ENCODE data around the gene CLNK.

Gene CLNK

DNA sequence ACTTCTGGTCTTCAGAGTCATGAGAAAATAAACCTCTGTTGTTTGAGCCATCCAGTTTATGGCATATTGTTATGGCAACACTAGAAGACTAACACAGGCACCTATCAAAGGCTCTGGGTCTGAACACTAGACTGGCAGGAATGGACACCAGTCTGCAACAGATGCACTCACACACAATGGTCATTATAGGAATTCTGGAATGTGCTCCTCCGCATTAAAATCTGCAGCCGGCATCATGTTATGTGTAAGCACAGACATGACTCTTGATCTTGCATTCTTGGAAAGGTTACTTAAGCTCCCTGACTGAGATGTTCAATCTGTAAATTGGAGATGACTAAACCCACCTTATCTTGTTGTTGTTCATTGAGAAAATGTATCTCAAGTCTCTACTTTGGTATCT, 115.1 kb downstream of the CLNK start:
- DNase-seq, result no peak

DNA sequence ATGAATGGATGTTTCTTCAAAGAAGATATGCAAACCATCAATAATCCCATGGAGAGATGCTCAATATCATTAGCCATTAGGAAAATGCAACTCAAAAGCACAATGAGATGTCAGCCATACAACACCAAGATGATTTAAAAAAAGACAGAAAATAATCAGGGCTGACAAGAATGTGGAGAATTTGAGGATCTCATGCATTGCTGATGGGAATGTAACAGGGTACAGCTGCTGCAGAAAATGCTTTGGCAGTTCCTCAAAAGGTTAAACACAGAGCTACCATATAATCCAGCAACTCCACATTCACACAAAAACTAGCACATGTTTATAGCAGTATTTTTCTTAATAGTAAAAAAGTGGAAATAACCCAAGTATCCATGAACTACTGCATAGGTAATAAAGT, 116.8 kb downstream of the CLNK start:
- no peak for DNase-seq

DNA sequence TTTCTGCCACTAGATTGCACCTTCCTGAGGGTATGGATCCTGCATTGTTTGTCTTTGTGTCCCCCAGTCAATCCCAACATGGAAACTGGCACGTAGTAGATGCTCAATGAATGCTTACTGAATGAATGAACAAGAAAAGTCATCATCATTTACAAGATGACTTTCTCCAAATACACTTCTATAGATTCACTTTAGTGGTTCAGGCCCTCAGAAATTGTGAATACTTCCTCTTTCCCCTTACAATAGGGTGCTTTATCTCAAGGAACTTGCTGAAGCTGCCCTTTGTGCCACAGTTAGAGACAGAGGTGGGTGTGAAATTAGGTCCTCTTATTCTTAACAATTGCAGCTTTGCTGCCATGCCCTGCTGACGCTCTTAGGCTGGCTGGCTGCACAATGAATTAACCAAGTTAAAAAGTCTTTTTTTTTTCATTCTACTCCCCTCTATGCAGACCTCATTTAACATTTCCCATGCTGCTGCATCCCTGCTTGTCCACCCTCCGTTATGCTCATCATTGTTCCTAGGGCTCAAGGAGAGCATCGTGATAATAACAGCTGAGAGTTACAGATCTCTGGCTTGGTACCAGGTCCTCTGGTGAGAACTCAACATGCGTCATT, 119.3 kb downstream of the CLNK start:
- DNase-seq, result no peak

DNA sequence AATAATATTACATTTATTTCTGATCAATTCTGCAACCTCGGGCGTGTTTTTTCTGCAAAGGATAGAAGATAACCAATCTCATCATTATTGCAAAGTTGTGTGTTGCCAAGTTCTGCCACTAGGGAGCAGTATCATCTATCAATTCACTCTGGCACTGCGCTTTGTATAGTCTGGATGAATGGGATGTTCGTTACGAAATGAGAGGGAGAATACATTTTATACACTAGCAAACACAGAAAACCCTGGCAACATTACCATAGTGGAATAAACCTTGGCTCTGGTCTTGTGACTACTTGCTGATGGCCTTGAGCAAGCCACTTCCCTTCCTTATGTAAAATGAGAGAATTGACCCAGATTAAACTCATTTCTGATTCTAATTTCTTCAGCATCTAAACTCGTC, 129.9 kb downstream of the CLNK start:
- peak; percentile 67 for DNase-seq

DNA sequence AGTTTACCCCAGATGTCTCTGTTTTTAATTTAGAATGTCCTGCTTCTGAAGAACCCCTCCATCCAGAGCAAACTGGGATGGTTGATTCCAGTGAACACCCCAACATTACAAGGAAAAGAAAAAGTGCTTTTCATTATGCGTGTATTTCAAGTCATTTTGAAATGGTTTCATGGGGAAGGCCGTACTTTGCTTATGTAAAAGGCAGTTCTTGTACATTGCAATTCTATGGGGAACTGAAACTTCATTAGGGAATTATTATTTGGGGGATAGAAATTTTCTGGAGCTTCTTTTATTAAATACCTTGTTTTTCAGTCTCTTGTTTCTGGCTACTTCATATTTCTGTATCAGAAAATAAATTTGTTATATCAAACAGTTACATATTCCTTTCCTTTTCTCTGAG, 130.4 kb downstream of the CLNK start:
- DNase-seq, result peak; percentile 43

DNA sequence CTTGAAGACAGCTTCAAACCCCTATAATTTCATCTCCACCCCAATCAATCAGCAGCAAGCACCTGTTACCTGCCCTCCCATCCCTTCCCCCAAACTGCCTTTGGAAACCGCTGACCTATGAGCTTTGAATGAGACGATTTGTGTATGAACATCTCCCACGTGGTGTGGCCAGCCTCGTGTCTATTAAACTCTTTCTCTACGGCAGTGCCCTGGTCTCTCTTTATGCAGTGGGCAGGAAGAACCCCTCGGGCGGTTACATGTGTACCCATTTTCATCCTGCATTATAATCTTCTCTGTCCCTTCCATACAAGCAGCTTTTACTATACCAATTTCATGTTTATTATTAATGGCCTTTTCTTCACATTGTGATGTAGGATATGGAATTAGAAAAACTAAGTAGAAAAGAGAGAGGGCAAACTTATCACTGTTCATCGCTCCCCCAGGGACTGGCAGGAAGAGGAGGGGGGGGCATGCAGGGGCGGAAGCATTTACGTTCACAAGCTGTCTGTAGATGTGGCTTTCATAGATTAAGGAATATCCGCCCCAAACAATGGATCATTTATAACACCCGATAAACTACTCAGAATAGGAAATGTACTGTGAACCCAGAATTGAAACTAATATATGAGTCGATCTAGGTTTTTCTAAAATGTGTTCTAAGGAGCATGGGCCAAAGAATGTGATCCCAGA, 131.8 kb downstream of the CLNK start:
- no peak for DNase-seq

DNA sequence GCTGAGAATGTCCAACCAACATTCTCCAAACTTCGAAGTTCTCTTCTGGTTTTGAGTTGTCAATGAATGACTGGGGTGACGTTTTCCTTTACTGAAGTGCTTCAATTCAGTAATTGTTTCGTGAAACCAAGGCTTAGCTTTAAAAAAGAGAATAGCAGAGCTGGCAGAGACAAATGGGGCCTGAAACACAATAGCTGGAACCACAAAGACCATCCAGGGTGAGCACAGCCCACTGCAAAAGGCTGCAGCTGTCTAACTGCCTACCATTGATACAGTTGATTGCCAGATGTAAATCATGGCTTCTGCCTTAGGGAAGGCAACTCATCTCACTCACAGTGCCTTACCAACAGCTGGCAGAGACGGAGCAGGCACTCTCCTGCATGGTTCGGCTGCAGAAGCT, 148.7 kb downstream of the CLNK start:
- no peak for DNase-seq

DNA sequence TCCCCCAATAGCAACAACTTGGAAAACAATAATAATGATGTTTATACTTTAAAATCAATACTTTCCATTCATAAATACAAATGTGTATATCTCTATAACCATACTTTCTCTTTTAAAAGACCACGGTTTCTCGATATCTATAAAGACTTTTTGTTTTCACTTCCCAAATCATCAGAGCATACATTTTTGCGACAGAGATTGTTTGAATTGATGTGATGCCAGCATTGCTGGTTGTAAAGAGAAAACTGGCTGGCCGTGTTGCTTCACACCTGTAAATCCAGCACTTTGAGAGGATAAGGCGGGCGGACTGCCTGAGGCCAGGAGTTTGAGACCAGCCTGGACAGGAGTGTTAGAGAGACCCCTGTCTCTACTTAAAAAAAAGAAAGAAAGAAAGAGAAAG, 149.7 kb downstream of the CLNK start:
- no peak for DNase-seq

DNA sequence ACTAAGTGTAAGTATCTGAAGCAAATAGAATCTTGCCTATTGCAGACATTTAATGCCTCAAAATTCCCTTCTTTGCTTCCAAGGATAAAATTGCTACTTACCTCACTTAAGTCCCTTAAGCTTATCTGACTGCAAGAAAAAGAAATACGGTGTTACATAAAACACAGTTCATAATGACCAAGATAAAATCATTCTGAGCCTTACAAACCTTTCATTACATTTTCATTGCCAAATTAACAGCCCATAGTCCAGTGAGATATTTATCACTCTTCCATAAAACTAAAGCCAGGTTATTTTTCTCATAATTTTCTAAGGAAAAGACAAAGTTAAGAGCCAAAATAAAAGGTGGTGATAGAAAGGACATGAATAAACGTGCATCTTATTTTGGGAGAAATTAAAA, 152.4 kb downstream of the CLNK start:
- DNase-seq, result no peak

DNA sequence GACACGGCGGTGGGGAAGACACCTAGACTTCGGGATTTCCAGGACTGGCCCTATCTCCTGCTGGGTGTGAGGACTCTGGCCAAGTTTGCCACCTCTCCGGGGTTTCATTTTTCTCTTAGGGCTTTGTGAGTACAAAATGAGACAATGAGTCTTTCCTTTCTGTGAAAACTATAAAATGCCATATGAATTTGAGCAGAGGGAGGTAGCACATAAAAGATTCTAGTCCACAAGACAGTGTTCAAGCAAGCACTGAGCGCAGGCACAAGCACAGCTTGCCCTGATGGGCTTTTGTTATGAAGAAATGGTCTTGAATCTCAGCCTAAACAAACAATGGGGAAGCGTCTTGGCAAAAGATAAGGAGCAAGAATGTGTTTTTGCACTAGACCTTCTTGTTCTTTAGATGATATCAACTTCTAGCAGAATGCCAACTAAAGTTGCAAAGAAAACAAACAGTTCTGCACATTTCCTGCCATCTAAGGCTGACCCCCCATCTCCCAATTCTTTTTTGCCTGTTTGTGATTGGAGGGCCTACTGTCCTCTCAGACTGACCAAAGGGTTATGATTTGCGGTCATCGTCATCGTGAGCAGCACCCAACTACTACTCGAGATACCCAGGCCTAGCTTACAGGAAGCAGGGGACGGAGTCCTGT, 154.3 kb downstream of the CLNK start:
- DNase-seq, result no peak

DNA sequence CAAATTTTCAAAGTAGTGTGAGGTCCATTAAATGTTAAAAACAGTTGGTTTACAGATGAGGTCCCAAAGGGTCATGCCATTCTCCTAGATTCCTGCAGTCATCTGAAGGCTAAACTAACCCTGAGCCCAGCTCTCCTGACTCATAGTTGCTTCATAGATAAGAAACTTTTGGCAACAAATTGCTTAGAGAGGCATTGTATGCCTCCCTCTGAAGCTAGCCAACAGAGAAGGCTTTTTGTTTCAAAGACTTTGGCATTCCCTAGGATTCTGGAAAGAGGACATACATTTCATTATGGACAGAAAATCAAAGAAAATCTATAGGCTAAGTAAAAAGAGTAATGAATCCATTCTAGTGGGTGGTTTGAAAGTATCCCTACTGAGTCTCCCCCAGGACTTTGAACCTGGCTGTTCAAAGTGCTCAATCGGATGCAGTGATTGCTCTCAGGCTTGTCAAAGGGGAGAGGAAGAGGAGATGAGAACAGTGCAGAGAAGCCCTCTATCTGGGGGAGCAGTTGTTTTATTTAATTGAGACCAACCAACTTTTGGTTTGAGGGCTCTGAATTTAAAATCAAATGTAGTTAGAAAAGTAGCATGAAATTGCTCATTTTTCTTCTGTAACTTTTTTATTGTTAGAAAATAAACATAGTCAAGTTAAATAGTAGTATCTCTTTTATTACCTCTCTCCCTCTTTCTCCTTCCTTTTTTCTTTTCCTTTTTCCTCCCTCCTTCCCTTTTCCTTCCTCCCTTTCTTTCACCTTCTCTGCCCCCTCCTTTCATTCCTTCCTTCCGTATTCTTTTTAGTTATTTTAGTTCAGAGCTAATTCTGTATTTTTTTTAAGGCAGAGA, 155.1 kb downstream of the CLNK start:
- DNase-seq, result no peak

DNA sequence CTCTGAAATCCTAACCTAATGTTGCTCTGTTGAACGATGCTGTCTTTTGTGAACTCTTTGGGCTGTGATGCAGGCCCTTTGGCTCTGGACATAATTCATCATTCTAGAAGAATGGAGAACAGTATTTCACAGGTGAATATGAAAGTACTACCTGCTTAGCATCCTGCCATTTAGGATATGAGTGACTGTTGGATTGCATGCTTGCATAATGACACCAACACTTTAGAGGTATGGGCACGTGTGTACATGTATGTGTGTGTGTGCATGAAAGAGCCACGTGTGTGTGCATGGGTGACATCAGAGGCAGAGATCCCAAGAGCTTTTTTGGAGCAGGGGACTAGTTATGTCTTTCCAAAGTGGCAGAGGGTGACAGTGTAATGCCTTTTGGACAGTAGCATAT, 157.1 kb downstream of the CLNK start:
- no peak for DNase-seq

DNA sequence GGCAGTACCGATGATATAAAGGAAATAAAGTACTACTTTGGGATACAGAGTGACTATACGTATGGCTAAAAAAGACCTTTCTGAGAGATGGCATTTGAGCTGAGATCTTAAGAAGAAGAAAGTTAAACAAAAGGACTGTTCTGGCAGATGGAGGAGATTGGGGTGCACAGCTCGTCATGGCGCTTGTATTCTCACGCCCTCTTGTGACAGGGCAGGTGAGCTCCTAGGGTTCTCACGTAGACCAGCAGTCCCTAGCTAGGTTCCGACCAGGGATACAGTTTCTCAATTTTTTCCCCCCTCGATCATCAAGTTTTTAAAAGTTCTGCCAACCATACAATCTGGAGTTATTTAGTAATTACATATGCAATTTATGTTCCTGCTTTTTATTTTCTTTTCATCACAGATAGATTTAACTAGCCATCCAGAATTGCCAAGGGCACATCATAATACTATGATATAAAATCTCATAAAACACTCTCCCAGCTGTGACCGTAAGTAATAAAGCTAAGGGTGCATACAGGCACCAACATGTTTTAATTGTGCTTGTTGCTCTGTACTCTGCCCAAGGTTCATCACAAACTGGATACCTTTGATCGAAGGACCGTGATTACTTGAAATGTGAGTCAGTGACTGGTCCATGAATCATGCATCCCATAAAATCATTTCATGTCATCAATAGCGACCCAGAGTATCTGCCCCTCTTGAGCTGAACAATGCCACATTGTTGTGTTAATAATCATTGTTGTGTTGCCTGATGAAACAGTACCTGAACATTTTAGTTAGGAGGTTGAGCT, 157.9 kb downstream of the CLNK start:
- DNase-seq, result no peak

DNA sequence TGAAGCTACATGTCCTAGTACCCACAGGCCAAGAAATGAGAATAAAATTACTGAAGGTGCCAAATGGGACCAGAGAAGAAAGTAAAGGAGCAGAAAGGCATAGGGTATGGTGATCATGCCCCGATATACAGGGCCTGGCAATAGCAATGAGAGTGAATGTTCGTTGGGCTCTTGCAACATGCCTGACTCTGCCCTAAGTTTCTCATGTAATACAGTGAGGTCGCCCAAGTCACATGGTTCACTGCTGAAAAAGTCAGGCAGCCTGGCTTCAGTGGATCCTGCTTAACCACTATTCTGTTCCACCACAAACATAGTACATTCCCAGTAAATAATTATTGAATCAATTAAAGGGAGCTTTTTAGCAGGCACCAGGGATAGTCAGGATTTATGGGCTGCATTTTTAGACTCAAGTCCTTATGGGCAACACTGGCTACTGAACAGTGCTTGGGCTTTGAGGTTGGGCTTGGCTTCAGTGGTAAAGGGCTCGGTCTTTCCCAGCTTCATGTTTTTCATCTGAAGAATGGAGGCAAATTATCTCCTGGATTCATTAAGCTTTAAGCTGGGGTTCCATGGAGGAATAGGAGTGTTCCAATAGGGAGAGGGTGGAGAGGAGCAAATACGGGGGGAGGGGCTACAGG, 160.3 kb downstream of the CLNK start:
- peak; percentile 13 for DNase-seq

DNA sequence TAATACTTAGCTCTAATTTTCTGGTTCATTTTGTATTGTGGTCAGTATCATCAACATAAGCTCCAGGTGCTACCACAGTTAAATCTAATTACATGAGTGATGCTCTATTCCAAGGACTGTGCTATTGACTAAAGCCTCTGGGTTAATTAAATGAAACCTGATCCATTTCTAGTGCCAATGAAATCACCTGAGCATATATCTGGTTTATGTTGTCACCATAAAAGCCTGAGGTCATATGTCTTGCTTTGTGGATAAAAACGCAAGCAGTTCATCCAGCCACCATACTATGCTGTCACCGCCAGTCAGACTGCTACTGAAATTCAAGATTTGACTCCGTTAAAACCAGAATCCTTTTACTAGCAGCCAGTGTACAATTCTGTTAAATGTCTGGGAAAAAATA, 163.1 kb downstream of the CLNK start:
- DNase-seq, result no peak

DNA sequence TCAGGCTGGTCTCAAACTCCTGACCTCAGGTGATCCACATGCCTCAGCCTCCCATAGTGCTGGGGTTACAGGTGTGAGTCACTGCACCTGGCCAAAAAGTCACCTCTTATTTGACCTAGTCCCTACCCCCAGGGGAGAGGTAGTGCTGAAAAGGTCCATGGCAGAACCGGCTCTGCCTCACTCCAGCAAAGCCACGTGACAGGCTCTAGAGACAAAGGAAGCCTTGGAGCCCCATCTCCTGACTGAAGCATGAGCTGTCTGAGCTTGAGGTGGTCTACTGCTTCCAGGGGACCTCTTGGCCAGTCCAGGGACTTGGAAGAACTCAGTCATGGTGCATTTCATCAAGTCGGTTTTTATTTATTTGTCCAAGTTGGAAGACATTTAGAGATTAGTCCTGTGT, 174.8 kb downstream of the CLNK start:
- DNase-seq, result no peak

DNA sequence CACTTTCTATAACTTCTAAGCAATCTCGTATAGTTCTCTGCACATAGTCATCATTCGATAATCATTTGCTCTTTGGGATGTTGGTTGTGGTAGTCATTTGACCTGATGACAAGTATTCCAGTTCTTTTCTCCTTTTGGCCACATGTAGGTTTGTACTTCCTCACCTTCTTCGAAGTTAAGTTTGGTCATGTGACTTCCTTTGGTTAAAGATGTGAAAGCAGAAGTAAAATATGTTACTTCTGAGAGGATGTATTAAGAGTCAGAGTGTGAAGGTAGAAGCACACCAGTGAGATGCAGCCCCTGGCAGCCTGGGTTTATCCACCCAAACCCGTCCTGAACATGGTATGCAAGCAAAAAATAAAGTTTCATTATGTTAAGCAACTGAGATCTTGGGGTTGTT, 178.5 kb downstream of the CLNK start:
- no peak for DNase-seq

DNA sequence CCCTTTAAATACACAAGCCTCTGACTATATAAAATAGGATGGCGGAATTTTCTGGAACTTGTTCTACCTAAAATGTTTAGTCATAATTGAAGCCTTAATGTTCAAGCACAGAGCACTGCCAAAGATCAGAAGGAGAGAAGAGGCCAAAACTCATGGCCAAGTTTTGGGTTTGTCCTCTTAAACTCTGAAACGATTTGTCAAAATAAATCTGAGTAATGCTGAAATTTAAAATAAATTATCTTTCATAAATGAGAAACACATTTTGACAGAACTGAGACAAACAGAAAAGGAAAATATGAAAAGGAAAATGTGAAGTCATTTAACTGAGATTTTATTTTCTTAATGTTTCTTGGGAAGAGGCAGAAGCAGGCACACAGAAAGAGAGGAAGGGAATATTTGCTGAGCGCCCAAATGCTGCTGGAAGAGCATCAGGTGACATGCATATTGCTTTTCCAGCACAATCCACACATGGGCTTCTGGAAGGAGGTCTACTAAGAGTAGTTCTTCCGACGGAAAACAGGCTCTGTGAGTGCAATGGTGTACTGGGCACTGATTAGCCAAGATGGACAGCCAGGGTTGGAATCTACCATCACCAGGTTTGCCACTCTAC, 179.9 kb downstream of the CLNK start:
- DNase-seq, result no peak

DNA sequence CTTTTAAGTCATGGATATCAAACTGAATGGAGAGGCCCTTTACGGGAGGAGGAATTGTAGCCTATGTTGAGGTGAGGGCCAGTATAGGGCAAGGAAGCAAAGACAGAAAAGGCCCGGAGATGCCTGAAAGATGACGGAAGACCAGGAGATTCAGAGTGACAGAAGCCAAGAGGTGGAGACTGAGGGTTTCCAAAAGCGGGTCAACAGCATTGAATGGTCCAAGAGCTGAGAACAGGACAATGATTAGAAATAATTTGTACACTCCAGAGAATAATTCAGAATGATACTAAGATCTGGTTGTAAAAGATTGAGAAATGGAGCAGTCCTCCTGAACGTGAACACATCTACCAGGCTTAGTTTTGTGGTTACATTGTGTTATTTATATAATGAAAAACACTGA, 181.9 kb downstream of the CLNK start:
- DNase-seq, result no peak

DNA sequence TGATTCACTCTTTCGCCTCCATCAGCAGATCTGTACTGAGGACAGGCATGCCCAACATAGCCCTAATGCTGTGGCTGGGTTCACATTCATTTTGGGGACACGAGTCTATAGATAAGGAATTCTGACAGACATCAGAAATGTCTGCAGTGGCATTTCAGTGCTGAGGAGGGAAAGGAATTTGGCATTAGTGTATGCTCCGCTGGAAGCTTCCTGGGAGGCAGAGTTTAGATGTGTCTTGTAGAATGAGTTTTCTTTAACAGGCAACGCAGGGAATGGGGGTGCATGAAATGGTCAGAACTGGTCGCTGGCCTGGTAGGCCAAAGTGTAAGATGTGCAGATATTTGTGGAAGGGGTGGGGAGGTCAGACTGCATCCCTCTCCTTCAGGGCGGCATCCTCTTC, 183.8 kb downstream of the CLNK start:
- no peak for DNase-seq

DNA sequence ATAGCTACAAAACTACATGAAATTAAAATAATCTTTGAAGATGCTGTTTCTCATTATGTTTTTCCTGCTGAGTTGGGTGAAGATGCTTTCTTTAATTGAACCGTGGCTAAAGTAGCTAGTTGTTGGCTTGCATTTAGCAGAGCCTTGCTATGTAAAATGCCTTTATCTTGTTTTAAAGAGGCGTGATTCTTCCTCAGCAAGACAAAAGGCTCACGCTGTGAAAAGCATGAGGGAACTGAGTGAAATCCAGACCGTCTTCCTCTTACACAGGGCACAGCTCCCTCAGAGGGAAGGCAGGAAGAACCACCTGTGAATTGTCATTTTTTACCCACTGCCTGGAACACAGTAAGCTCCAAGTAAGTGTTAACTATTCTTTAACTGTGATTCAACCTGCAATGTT, 188.4 kb downstream of the CLNK start:
- DNase-seq, result no peak

DNA sequence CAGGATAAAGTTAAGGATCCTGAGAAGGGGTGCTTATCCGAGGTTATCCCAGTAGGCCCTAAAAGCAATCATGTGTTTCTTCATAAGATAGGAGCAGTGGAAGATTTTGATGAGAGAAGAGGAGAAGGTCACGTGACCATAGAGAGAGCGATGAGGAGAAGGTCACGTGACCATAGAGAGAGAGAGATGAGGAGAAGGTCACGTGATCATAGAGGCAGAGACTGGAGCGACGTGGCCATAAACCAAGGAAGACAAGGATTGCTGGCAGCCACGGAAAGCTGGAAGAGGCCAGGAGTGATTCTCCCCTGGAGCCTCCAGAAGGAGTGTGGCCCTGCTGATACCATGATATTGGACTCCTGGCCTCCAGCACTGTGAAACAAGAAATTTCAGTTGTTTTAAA, 188.9 kb downstream of the CLNK start:
- no peak for DNase-seq

Measured in suppressor macrophage treated with lipopolysaccharide for 4 hours (primary cell).